HG03103 (cell line): ENCODE data around the gene TMEM168.
"Not testable (repeated sequence)": the region's sequence is repeated elsewhere in the genome, so short reads cannot be mapped to it uniquely, and the experiment has no call there.

Experiments
- ATAC-seq: cut with Tn5 transposase; IDR thresholded peaks from one replicate; pipeline ENCODE4 v1.9.1; 2021; ENCODE audit warnings: low read depth; ENCODE audit not compliant: unreplicated experiment

The TMEM168 gene

DNA sequence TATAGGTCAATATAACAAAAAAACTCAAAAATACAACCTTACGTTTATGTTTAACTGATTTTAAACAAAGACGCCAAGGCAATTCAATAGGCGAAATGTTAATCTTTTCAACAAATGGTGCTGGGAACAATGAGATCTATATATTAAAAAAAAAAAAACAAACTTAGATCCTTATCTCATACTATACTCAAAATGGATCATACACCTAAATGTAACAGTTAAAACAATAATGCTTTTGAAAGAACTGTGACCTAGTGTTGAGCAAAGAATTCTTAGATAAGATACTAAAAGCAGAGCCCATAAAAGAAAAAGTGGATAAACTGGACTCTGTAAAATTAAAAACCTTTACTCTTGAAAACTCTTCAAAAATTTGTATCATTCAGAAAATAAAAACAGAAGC, 8.6 kb downstream of the TMEM168 start:
- no peak for ATAC-seq

DNA sequence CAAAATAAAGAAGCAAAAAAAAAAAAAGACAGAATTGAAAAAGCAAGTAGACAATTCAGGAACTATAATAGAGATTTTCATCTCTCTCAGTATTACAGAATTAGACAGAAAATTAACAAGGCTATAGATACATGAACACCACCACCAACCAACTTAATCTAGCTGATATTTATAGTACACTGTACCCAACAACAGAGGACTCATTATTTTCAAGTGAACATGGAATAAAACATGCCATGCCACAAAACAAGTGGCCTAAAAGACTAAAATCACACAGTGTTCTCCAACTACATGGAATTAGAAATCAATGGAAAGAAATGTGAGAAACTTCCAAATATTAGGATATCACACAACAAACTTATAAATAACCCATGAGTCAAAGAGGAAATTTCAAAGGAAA, 9.1 kb downstream of the TMEM168 start:
- no peak for ATAC-seq

DNA sequence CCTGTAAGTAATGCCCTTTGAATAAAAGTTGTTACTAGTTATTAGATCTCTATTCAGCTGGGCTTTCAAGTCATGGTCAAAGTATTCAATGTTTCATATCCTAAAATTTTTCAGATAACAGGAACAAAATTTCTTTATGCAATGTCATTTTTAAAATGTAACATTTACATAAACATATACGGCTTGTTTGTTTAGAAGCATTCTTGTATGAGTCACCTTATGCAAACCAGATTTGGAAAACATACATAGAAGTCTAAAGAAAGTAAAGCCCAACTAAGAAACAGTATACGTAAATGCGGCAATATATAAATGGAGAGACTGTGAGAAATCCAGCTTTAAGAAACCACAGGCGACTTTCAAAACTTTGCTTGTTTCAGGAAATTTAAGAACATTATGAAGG, 10.5 kb downstream of the TMEM168 start:
- ATAC-seq, result no peak

DNA sequence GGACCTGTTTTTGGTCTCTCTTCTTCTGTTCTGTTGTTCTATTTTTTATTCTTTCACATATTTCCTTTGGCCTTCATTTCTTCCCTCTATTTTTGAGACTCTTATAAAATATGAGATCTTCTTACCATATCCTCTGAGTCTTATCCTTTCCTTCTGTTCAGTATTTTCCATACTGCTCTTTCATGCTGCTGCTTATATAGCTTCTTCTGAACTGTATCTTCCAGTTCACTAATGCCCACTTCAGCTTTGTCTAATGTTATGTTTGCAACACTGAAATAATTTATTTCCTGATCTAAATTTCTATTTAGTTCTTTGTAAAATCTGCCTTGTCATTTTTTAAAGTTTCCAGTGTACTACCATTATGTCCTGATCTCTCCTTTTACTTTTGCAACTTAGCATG, 12.8 kb downstream of the TMEM168 start:
- ATAC-seq, result no peak

DNA sequence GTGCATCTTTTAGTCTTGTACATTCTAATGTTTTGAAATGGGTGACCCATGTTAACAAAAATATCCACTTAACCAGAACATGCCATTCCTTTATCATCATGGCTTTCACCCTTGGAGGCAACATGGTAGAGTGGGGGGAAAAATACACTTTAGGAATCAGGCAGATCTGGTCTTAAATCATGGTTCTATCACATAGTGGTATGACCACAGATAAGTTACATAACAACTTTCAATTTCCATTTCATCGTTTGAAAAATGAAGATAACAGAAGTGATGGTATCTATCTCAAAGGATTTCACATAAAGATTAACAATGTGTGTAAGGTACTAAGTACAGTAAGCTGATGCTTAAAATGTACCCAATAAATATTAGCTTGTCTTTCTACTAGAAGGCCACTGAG, 19.0 kb downstream of the TMEM168 start:
- no peak for ATAC-seq

DNA sequence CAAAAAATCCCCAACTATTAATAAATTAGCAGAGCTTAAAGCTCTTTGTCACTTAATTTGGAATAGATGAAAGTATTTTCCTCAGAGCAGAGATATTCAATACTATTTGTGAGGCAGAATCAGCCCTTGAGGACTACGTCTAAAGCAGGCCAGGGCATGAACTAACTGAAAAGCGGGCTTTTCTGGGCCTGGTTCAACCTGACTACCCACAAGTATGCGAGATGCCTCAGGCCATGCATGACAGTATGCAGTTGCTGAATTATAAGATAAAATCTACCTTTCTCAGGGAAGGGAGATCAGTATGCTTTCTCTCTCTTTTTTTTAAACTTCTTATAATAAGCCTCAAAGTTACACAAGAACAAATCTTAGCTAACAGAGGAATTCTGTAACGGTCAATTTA, 20.1 kb downstream of the TMEM168 start:
- ATAC-seq, result no peak

DNA sequence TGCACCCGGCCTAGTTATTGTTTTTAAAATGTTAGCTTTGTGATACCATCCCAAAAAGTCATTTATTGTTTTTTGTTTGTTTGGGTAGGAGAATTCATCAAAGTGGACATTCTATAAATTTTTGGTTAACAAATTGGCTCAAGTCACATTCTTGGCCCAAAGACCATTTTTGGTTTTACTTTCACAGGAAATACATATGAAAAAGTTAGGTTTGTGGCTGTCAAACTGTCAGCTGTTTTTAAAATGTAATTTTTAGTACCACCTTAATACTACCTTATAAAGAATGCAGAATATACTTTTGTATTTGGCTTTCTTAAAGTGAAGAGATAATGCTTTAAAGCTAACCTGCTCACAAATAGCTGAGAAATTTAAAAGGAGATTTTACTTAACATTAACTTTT, 25.1 kb downstream of the TMEM168 start:
- ATAC-seq, result no peak

DNA sequence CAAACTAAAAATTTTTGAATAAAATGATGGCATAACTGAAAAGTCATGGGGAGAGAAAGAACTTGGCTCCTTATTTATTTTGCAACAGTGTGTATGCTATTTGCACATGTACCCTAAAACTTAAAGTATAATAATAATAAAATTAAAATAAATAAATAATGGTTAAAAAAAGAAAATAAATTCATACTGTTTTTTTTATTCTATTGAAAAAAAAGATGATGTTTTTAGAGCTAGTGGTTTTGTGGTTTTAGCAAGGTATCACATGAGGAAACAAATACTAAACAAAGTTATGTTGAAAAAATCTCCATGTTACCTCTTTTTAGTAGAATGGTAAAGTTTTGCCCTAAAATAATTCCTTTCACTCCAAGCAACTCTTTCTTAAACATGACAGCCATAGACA, 26.2 kb downstream of the TMEM168 start:
- no peak for ATAC-seq

DNA sequence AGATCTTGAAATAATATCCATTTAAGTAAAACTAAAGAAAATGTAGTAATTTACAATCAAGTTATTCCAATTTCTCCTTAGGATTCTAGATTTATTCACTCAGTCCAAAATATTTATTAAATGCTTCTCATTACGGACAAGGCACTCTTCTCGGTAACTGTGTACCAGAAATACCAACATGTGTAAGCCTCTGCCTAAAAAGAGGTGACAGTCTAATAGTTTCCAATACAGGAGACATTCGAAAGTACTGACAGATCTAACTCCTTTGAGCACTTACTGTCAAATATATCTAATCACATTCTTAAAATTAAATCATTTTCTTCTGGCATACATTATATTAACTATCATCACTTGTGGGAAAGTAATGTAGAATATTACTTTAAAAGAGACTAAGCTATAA, 26.9 kb downstream of the TMEM168 start:
- no peak for ATAC-seq

DNA sequence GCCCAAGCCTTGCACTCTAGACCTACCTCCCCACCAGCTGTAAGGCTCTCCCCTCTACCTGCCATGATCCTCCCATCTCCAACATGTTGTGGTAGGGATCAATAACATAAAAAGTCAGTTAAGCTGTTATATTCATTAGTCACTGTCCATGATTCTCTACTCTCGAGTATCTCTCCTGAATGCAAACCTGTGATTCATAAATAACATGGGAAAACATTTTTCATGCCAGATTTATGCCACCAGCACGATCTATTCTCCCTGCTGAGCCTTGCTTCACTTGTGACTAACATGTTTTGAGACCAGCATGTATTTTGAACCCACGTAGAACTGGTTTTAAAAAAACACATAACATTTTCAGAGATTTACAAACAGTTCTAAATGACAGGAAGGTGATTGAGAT, 30.3 kb downstream of the TMEM168 start:
- no peak for ATAC-seq

DNA sequence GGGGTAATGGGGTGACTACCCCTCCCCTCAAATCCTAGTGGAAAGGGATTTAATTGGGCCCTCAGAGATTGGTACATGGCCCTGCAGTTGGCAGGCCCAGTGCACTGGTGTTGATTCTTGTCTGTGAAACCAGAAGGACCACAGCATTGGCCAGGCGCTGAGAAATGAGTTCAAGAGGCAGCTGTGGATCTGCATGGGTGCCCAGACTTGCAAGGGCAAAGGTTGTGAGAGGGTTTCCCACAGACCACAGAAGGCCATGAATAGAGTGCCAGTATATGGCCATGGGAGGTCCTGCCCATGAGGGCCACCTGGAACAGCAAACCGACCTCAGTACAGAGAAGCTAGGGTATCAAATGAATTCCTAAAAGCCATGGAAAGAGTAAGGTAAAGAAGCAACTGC, 32.9 kb downstream of the TMEM168 start:
- ATAC-seq, result no peak

DNA sequence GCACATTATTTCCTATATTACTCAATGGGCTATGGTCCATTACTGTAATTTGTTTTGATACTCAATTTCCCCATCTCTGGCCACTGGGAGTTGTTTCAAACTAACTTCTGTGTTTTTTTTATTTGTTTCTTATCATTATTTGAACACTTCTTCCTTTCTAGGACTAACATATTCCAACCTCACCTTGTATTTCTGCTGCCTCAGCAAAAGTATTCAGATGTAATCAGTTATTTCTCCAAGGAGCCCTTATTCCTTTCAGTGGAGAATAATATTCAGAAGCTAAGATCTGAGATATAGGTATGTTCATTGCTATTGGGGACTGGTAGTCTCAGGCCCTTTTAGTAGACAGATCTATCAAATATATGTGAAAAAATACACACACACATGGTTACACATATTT, 36.9 kb downstream of the TMEM168 start:
- no peak for ATAC-seq

DNA sequence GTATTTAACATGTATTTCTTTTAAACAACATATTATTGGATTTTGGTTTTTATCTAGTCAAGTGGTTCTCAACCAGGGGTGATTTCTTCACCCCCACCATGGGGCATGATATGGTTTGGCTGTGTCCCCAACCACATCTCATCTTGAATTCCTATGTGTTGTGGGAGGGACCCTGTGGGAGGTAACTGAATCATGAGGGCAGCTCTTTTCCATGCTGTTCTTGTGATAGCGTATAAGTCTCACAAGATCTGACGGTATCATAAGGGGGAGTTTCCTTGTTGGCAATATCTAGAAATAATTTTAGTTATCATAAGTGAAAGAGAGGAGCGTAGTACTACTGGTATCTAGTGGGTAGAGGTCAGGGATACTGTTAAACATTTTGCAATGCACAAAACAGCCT, 37.6 kb downstream of the TMEM168 start:
- ATAC-seq, result no peak

DNA sequence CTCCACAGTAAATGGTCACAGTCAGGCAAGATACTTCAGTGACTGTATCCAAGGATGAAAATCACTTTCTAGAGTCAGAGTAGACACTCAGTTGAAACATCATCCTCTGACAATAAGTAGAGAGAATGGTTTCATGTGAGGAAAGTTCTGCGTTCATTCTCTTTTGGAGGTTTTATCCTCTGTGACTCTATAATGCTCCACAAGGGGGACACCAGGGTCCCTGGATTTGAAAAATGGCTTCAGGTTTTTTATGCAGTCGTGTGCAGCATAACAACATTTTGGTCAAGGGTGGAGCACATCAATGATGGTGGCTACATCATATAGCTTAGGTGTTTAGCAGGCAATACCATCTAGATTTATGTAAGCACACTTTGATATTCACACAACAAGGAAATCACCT, 40.4 kb downstream of the TMEM168 start:
- no peak for ATAC-seq

DNA sequence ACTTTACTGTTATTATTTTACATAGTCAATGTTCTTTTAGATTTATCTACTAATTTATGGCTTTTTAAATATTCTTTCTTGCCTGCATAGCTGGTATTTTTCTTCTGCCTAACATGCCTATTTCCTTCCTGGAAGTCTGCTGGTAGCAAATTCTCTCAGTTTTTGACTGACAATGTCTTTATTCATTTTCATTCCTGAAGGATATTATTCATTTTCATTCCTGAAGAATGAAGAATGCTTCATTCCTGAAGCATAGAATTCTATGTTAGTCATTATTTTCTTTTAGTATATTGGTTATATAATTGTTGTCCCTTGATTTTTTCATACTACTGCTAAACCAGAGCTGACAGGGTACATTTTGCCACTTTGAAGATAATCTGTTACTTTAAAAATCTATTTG, 41.8 kb downstream of the TMEM168 start:
- ATAC-seq, result no peak

DNA sequence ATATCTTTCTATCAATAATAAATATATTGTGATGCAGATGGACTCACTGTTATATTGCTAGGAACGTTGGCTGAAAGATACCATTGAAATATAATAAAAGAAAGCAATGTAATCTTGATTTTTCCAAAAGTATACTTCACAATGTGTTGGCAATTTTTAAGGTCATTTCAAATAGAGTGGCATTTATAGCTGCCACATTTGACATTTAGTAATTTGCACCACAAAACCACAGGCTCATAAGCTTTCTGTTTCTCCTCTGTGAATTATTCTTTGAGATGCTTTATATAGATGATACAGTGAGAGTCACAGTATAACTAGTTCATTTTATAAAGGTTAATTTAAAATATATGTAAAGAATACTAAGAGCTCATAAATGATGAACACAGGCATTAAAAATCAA, 44.6 kb downstream of the TMEM168 start:
- ATAC-seq, result no peak

DNA sequence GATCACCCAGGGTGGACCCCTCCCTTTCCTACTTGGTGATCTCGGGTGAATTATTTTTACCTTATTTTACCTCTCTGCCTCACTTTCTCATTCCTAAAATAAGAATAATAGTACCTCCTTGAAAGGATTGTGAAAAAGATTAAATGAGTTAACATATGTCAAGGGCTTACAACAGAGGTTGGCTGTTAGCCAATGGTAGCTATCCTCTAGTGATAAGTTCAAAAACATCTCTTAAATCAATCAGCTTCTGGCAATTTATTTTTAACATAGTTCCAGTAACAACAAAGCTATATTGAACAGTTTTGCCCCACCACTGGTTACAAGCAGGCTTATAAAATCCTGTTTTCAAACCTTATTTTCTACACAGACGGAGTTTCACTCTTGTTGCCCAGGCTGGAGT, 45.4 kb downstream of the TMEM168 start:
- no peak for ATAC-seq

DNA sequence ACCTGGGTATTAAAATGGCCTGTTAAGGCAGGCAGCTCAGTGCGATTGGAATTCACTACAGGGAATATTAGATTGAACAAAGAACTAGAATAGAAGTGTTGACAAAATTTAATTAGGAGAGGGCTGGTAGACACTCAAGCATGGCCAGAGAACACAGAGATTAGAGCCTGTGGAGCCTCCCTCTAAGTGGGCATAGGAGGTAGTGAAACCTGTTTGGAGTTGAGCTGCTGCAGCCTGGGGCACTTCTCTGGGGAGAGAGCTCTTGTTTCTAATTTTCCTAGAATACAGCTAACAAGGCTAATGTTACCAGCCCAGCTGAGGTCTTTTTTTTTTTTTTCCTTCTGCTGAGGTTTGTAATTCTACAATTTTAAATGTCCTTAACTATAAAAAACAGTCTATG, 46.4 kb downstream of the TMEM168 start:
- ATAC-seq, result no peak

DNA sequence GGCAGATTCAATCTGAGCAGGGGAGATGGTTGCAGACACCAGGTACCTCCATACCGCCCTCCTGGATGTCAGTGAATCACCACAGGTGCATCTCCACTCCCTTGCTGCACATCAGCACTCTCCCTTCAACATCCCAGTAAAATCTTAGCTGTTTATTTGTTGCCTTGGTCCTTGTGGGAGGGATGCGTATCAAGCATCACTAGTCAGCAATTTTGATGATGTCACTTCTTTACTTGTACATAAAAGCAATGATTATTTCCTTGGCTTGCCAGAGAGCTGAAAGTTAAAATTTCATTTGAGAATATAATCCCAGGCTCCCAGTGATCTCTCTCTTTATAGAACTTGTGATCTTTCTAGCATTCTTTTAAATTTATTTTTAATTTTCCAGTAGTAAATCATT, 49.5 kb downstream of the TMEM168 start:
- ATAC-seq, result no peak

DNA sequence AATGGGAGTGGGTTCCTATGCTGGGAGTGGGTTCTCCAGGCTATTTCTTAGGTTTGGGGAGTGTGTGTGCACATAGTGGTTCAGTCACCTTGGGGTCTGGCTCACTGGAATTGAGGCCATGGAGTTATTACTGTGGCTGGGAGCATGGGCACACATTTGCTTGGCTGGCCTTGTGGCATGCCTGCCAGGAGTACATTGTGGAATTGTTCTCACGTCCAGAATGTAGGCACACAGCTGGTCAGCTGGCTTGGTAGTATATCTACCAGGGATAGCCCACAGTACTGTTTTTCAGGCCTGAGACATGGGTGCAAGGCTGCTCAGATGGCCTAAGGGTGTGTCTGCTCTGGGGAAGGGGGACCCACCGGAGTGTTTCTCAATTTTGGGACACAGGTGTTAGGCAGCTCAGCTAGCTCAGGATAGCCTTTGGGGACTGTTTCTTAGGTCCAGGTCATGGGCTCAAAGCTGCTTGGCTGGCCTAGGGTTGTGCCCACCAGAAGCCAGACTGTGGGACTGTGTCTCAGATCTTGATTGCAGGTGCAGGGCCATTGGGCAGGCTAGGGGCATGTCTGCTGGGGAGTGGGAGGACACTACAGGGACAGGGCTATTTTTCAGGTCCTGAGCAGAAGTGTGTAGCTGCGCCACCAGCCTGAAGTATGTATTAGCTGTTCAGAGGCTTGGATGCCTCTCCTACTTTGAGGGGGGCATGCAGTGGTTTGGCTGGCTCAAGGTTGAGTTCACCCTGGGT, 50.6 kb downstream of the TMEM168 start:
- no peak for ATAC-seq

DNA sequence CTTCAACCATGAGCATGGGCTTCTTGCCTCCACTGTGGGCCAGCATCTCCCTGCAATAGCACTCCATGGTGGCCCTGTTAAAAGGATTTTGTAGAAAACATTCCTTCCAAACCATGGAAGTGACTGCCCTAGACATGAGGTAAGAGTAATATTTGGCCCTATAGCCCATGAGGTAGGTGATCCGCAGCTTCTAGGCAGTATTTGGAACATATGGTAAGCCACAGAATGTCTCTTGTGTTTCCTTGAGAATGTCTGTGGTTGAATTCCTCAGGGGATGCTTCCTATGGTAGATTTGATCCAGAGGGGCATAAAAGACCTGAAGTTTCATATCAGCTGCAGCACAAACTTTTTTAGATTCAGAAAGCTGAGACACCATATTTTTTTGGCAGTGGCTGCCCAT, 54.9 kb downstream of the TMEM168 start:
- no peak for ATAC-seq

DNA sequence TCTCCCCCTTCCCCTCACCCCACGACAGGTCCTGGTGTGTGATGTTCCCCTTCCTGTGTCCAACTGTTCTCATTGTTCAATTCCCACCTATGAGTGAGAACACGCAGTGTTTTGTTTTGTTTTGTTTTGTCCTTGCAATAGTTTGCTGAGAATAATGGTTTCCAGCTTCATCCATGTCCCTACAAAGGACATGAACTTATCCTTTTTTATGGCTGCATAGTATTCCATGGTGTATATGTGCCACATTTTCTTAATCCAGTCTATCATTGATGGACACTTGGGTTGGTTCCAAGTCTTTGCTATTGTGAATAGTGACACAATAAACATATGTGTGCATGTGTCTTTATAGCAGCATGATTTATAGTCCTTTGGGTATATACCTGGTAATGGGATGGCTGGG, 58.9 kb downstream of the TMEM168 start:
- not testable (repeated sequence) for ATAC-seq

DNA sequence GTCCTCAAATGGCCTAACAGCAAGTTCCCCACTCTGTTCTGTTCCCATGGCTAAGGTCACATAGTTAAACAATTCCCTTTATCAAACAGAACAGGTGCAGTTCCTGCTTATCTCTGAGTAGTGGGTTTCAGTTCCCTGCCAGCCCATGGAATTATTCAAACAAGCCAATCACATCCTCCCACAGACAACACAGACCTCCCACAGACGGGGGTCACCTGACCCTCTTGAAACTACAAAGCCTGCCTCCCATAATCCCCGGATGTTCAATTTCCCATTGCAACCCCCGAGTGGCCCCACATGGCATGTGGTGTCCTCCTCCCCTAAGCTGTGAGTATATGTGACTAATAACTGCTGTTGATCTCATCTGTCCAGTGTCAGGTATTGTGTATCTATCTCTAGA, 64.1 kb downstream of the TMEM168 start:
- ATAC-seq, result no peak
